SK-N-SH (cell line): ENCODE data around the gene SLC16A8. TPM values are rescaled to one million over a fixed set of nuclear protein-coding genes. Genes with fewer than 3 reads are reported as not detected.

Experiments used
- CTCF ChIA-PET: fragments of 300-600, 350-600 bp; formaldehyde crosslinking; extraction: SDS; loops from one replicate; lab custom pipeline; 2021; lab: Yijun Ruan, JAX
- POLR2A ChIA-PET: fragments of 350-600 bp; sonication (Branson Sonifier 250); formaldehyde crosslinking; extraction: SDS; loops from one replicate; lab custom pipeline; 2020; ENCODE audit warnings: antibody characterized with exemption, inconsistent platforms; lab: Yijun Ruan, JAX
- DNase-seq: peaks from one replicate; pipeline ENCODE4 v3.0.0; 2012
- H2AFZ ChIP-seq: fragments of 200-600 bp; sonication (generic); 2 replicates; pipeline ENCODE4 v1.8.1; 2016; ENCODE audit warnings: antibody characterized with exemption, mild to moderate bottlenecking, low read depth
- H3F3A ChIP-seq: fragments of 200-600 bp; sonication (generic); replicated peaks from 2 replicates; pipeline ENCODE3; 2016; ENCODE audit warnings: antibody characterized with exemption, mild to moderate bottlenecking; ENCODE audit not compliant: insufficient read depth
- H3K27ac ChIP-seq, 2 experiments: fragments of 200-500 bp in 1 of 2; fragments of 200-600 bp in 1 of 2; sonication (Bioruptor generic) in 1 of 2; sonication (generic), shearing (Covaris generic) in 1 of 2; 2 replicates each; pipeline versions ENCODE4 v1.5.1 to v1.6.1; 2014 to 2016; ENCODE audit warnings: low read depth in 2 of 2, inconsistent platforms in 1 of 2, low read length in 1 of 2, mild to moderate bottlenecking in 1 of 2, mixed read lengths in 1 of 2
- H3K27me3 ChIP-seq: fragments of 200-600 bp; sonication (generic), shearing (Covaris generic); 2 replicates; pipeline ENCODE4 v1.6.1; 2016; ENCODE audit warnings: mixed run types; ENCODE audit not compliant: insufficient read depth
- H3K36me3 ChIP-seq, 2 experiments: fragments of 200-500 bp in 1 of 2; fragments of 200-600 bp in 1 of 2; sonication (Bioruptor generic) in 1 of 2; sonication (generic) in 1 of 2; replicated peaks in 1 of 2; 2 replicates each; pipeline versions ENCODE3 to v1.5.1; 2014 to 2016; ENCODE audit warnings: low read length in 1 of 2, mild to moderate bottlenecking in 1 of 2; ENCODE audit not compliant: insufficient read depth in 2 of 2, control insufficient read depth in 1 of 2
- H3K4me1 ChIP-seq, 2 experiments: fragments of 200-500 bp in 1 of 2; fragments of 200-600 bp in 1 of 2; sonication (Bioruptor generic) in 1 of 2; sonication (generic), shearing (Covaris generic) in 1 of 2; 2 replicates each; pipeline versions ENCODE4 v1.5.1 to v1.6.1; 2014 to 2016; ENCODE audit warnings: low read depth in 1 of 2, low read length in 1 of 2, mixed run types in 1 of 2; ENCODE audit not compliant: insufficient read depth in 2 of 2, control insufficient read depth in 1 of 2
- H3K4me2 ChIP-seq: fragments of 200-600 bp; sonication (generic), shearing (Covaris generic); 2 replicates; pipeline ENCODE4 v1.6.1; 2017; ENCODE audit warnings: mixed run types
- H3K4me3 ChIP-seq, 2 experiments: fragments of 200-500 bp in 1 of 2; fragments of 200-600 bp in 1 of 2; sonication (Bioruptor generic) in 1 of 2; sonication (generic), shearing (Covaris generic) in 1 of 2; 2 replicates each; pipeline versions ENCODE4 v1.5.1 to v1.8.1; 2014 to 2016; ENCODE audit warnings: low read depth in 2 of 2, inconsistent platforms in 1 of 2, low read length in 1 of 2, mild to moderate bottlenecking in 1 of 2, mixed read lengths in 1 of 2, moderate library complexity in 1 of 2
- H3K79me2 ChIP-seq: fragments of 200-600 bp; sonication (generic); 2 replicates; pipeline ENCODE4 v1.8.1; 2017; ENCODE audit warnings: mild to moderate bottlenecking; ENCODE audit not compliant: insufficient read depth
- H3K9ac ChIP-seq: fragments of 200-600 bp; sonication (generic); 2 replicates; pipeline ENCODE4 v1.6.1; 2017; ENCODE audit warnings: mixed run types
- H3K9me2 ChIP-seq: fragments of 200-600 bp; sonication (generic); 2 replicates; pipeline ENCODE4 v1.6.1; 2017; ENCODE audit warnings: mixed run types
- H3K9me3 ChIP-seq: fragments of 200-600 bp; sonication (generic); 2 replicates; pipeline ENCODE4 v1.6.1; 2017; ENCODE audit warnings: mixed run types, mild to moderate bottlenecking, moderate library complexity
- H4K20me1 ChIP-seq: fragments of 200-600 bp; sonication (generic); 2 replicates; pipeline ENCODE4 v1.6.1; 2017; ENCODE audit warnings: mild to moderate bottlenecking, mixed run types; ENCODE audit not compliant: insufficient read depth
- IRF3 ChIP-seq: fragments of 150-350 bp; IDR thresholded peaks from 2 replicates; pipeline ENCODE4 v1.6.1; 2016; ENCODE audit warnings: mild to moderate bottlenecking, low read depth, low read length
- JUND ChIP-seq: IDR thresholded peaks from 2 replicates; pipeline ENCODE4 v1.4.0; 2012
- MAX ChIP-seq: IDR thresholded peaks from 2 replicates; pipeline ENCODE4 v1.4.0; 2012; ENCODE audit warnings: low read depth
- RAD21 ChIP-seq: IDR thresholded peaks from 2 replicates; pipeline ENCODE4 v1.6.1; 2012; ENCODE audit warnings: mild to moderate bottlenecking, low read length
- REST ChIP-seq: IDR thresholded peaks from 2 replicates; pipeline ENCODE4 v1.6.1; 2012; ENCODE audit warnings: mild to moderate bottlenecking, low read depth, low read length, moderate library complexity
- RXRA ChIP-seq: IDR thresholded peaks from 2 replicates; pipeline ENCODE4 v1.4.0; 2012; ENCODE audit warnings: low read depth, mild to moderate bottlenecking, borderline replicate concordance
- SMC3 ChIP-seq: IDR thresholded peaks from 2 replicates; pipeline ENCODE4 v1.6.1; 2012; ENCODE audit warnings: low read depth, low read length, improper control_type of control experiment
- USF1 ChIP-seq: IDR thresholded peaks from 2 replicates; pipeline ENCODE4 v1.4.0; 2012; ENCODE audit warnings: low read depth, borderline replicate concordance
- USF2 ChIP-seq: fragments of 150-350 bp; IDR thresholded peaks from 2 replicates; pipeline ENCODE4 v1.6.1; 2017; ENCODE audit warnings: antibody characterized with exemption, low read length, low read depth, borderline replicate concordance
- WGBS: methylation state at CpG from one replicate; pipeline ENCODE4 v1.1.6; 2017; ENCODE audit warnings: low lambda C conversion rate; 5-methylcytosine and 5-hydroxymethylcytosine counted together
- polyA plus RNA-seq, 3 experiments: library from polyadenylated mRNA; depleted of rRNA; stranded (reverse); fragments of >200 nt; gene quantifications; 2 replicates each; pipeline ENCODE4 v1.2.3, GENCODE V29; 2012

Gene SLC16A8
- polyA plus RNA-seq, 1 of the 3 experiments (the other 2 are of a cell fraction): not detected

- DNase-seq: no peak
- WGBS: 92% methylated on average over 22 of the region's 24 CpGs
- CTCF ChIA-PET: no interaction called here
Observed at GRCh38 chr22:38082986-38083710, 836 bp downstream of the SLC16A8 start.

More at GRCh38 chr22:38082986-38083710, 836 bp downstream of the SLC16A8 start:
- no peaks in the 10 kb centered on the region for H4K20me1 ChIP-seq
- H3F3A ChIP-seq: no peaks in the 10 kb centered on the region
- H3K9ac ChIP-seq: no peak overlapping the region
- H3K4me3 ChIP-seq: no peak overlapping the region
- no peaks in the 10 kb centered on the region for H3K9me2 ChIP-seq
- no peak overlapping the region for H2AFZ ChIP-seq
- H3K27ac ChIP-seq: no peak overlapping the region
- H3K27me3 ChIP-seq: no peaks in the 10 kb centered on the region
- peaks cover 0 to 2% of the 10 kb centered on the region in 2 experiments; a peak in 1 of 4 replicates for H3K4me1 ChIP-seq
- no peaks in the 10 kb centered on the region for H3K36me3 ChIP-seq
- H3K4me2 ChIP-seq: no peak overlapping the region
- POLR2A ChIA-PET: interaction anchor here (0.6 kb wide), 1 partner anchor 105 kb away, joined by 3 read pairs; no protein-coding TSS in a partner anchor
- no peaks in the 10 kb centered on the region for H3K79me2 ChIP-seq
- no peaks in the 10 kb centered on the region for H3K9me3 ChIP-seq
- no peak for TF ChIP-seq USF1
- TF ChIP-seq SMC3: no peak
- no peak for TF ChIP-seq IRF3
- TF ChIP-seq RAD21: no peak
- TF ChIP-seq MAX: no peak
- no peak for TF ChIP-seq RXRA
- TF ChIP-seq JUND: no peak
- TF ChIP-seq USF2: no peak
- TF ChIP-seq REST: no peak
